GM18909 (cell line): Measurements from ENCODE around the gene ADGRG2.

Experiments
- ATAC-seq: cut with Tn5 transposase; IDR thresholded peaks from one replicate; pipeline ENCODE4 v1.9.1; 2021; ENCODE audit warnings: mild to moderate bottlenecking; ENCODE audit not compliant: unreplicated experiment, poor library complexity

Gene ADGRG2

GRCh38 chrX:18964026-18964425 lies 158.2 kb downstream of the ADGRG2 start:
- ATAC-seq: no peak

GRCh38 chrX:18962329-18962728 lies 159.9 kb downstream of the ADGRG2 start:
- no peak for ATAC-seq

- ATAC-seq: no peak
These were observed 160.6 kb downstream of the ADGRG2 start for GRCh38 chrX:18961686-18962085.

- ATAC-seq: no peak
These were observed 165.8 kb downstream of the ADGRG2 start for GRCh38 chrX:18956303-18957032.

GRCh38 chrX:18955676-18956075 lies 166.6 kb downstream of the ADGRG2 start:
- no peak for ATAC-seq

- ATAC-seq: no peak
These were observed 171.2 kb downstream of the ADGRG2 start for GRCh38 chrX:18951032-18951431.

GRCh38 chrX:18949944-18950301 lies 172.3 kb downstream of the ADGRG2 start:
- ATAC-seq: no peak

- no peak for ATAC-seq
These were observed 172.9 kb downstream of the ADGRG2 start for GRCh38 chrX:18949291-18949943.

- no peak for ATAC-seq
These were observed 175.7 kb downstream of the ADGRG2 start for GRCh38 chrX:18946611-18947010.

GRCh38 chrX:18946157-18946556 lies 176.1 kb downstream of the ADGRG2 start:
- ATAC-seq: no peak

- ATAC-seq: no peak
These were observed 176.8 kb downstream of the ADGRG2 start for GRCh38 chrX:18945483-18945882.

GRCh38 chrX:18944482-18944881 lies 177.8 kb downstream of the ADGRG2 start:
- no peak for ATAC-seq

- no peak for ATAC-seq
These were observed 180.4 kb downstream of the ADGRG2 start for GRCh38 chrX:18941896-18942295.
